ENCODE results near the gene PLEKHG3.

PLEKHG3 gene

GRCh38 chr14:64777461-64777860, 73.2 kb downstream of the PLEKHG3 start:
- no peak for DNase-seq (ENCODE audit: extremely low read depth in 1 of 2, low read depth in 1 of 2)

- DNase-seq (ENCODE audit: extremely low read depth in 1 of 2, low read depth in 1 of 2): no peak
These were observed 74.0 kb downstream of the PLEKHG3 start for GRCh38 chr14:64778104-64778754.

- DNase-seq (ENCODE audit: extremely low read depth in 1 of 2, low read depth in 1 of 2): no peak
These were observed 75.2 kb downstream of the PLEKHG3 start for GRCh38 chr14:64779472-64779871.

GRCh38 chr14:64782196-64782595, 78.0 kb downstream of the PLEKHG3 start:
- DNase-seq (ENCODE audit: extremely low read depth in 1 of 2, low read depth in 1 of 2): no peak

GRCh38 chr14:64784006-64784405, 79.8 kb downstream of the PLEKHG3 start:
- DNase-seq (ENCODE audit: extremely low read depth in 1 of 2, low read depth in 1 of 2): no peak

GRCh38 chr14:64786296-64787149, 82.3 kb downstream of the PLEKHG3 start:
- no peak for DNase-seq (ENCODE audit: extremely low read depth in 1 of 2, low read depth in 1 of 2)

- DNase-seq (ENCODE audit: extremely low read depth in 1 of 2, low read depth in 1 of 2): no peak
These were observed 83.4 kb downstream of the PLEKHG3 start for GRCh38 chr14:64787619-64788018.

- no peak for DNase-seq (ENCODE audit: extremely low read depth in 1 of 2, low read depth in 1 of 2)
These were observed 84.5 kb downstream of the PLEKHG3 start for GRCh38 chr14:64788706-64789105.

GRCh38 chr14:64789696-64790095, 85.5 kb downstream of the PLEKHG3 start:
- no peak for DNase-seq (ENCODE audit: extremely low read depth in 1 of 2, low read depth in 1 of 2)

- DNase-seq (ENCODE audit: extremely low read depth in 1 of 2, low read depth in 1 of 2): no peak
These were observed 86.3 kb downstream of the PLEKHG3 start for GRCh38 chr14:64790478-64790877.

- no peak for DNase-seq (ENCODE audit: extremely low read depth in 1 of 2, low read depth in 1 of 2)
These were observed 88.0 kb downstream of the PLEKHG3 start for GRCh38 chr14:64792231-64792630.

GRCh38 chr14:64792871-64793560, 88.8 kb downstream of the PLEKHG3 start:
- no peak for DNase-seq (ENCODE audit: extremely low read depth in 1 of 2, low read depth in 1 of 2)

GRCh38 chr14:64795211-64795610, 91.0 kb downstream of the PLEKHG3 start:
- no peak for DNase-seq (ENCODE audit: extremely low read depth in 1 of 2, low read depth in 1 of 2)

- DNase-seq (ENCODE audit: extremely low read depth in 1 of 2, low read depth in 1 of 2): no peak
These were observed 91.7 kb downstream of the PLEKHG3 start for GRCh38 chr14:64795921-64796320.

- DNase-seq (ENCODE audit: extremely low read depth in 1 of 2, low read depth in 1 of 2): no peak
These were observed 92.1 kb downstream of the PLEKHG3 start for GRCh38 chr14:64796369-64796768.

GRCh38 chr14:64799555-64799954, 95.3 kb downstream of the PLEKHG3 start:
- DNase-seq (ENCODE audit: extremely low read depth in 1 of 2, low read depth in 1 of 2): no peak
